ENCODE results near the gene LGALS7. TPM values are rescaled to one million over a fixed set of nuclear protein-coding genes. Genes with fewer than 3 reads are reported as not detected.
"Not testable (repeated sequence)": the region's sequence is repeated elsewhere in the genome, so short reads cannot be mapped to it uniquely, and the experiment has no call there.

Gene LGALS7
- polyA plus RNA-seq, 1 of the 3 experiments (the other 2 are of a cell fraction): not detected

DNA sequence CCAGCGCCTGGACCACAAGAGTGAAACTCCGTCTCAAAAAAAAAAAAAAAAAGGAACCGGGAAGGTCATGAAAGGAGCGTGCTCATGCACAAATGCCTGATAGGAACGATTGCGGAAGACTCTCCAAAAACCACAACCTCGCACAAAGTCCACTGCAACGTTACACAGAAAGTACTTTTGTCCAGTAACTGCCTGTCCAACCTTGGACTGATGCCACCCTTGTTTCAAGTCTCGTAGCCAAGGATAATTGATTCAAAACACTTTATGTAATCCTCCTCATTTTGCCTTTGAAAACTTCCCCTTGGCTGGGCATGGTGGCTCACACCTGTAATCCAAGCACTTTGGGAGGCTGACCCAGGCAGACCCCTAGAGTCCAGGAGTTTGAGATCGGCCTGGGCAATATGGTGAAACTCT, 13.7 kb downstream of the LGALS7 start (continued):
- TF ChIP-seq FOXM1 (IDR thresholded peaks at IDR 0.05; ENCODE audit: low read depth) (no peak), TCF12 (IDR thresholded peaks at IDR 0.05) (no peak), POLR2AphosphoS5 (IDR thresholded peaks at IDR 0.05; ENCODE audit: low read depth, low read length) (no peak), TAF1 (IDR thresholded peaks at IDR 0.05; ENCODE audit: borderline replicate concordance, low read depth, low read length) (no peak)

DNA sequence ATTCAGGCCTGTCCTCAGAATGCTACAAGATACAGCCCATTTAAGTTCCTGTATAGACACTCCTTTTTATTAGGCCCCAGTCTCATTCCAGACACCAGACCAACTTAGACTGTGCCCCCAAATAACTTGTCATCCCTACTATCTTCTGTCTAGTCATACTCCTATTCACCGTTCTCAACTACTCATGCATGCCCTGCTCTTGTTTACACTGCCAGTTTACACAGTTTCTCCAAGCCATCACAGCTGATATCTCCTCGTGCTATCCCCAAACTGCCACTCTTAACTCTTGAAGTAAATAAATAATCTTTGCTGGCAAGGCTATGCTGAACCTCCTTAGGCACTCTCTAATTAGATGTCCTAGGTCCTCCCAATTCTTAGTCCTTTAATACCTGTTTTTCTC, 19.1 kb downstream of the LGALS7 start:
- POLR2A ChIA-PET; H4K20me1 ChIP-seq (ENCODE audit: insufficient read depth); H3K4me3 ChIP-seq (ENCODE audit: low read depth in 2 of 2, low read length in 1 of 2); H2AFZ ChIP-seq (ENCODE audit: low read depth); H3K79me2 ChIP-seq (ENCODE audit: insufficient read depth); DNase-seq; H3K27me3 ChIP-seq (ENCODE audit: insufficient read depth); H3K36me3 ChIP-seq (replicated peaks in 1 of 2; ENCODE audit: control insufficient read depth in 1 of 2, insufficient read depth in 2 of 2, low read length in 1 of 2); H3K4me2 ChIP-seq; H3K27ac ChIP-seq (ENCODE audit: low read depth in 2 of 2, low read length in 1 of 2); H3F3A ChIP-seq (replicated peaks; ENCODE audit: insufficient read depth); H3K4me1 ChIP-seq (ENCODE audit: control insufficient read depth in 1 of 2, insufficient read depth in 2 of 2, low read depth in 1 of 2, low read length in 1 of 2); CTCF ChIA-PET; H3K9me3 ChIP-seq; H3K9ac ChIP-seq; H3K9me2 ChIP-seq: not testable (repeated sequence)
- WGBS (ENCODE audit: low lambda C conversion rate): 57% methylated on average over 2 of the region's 2 CpGs

DNA sequence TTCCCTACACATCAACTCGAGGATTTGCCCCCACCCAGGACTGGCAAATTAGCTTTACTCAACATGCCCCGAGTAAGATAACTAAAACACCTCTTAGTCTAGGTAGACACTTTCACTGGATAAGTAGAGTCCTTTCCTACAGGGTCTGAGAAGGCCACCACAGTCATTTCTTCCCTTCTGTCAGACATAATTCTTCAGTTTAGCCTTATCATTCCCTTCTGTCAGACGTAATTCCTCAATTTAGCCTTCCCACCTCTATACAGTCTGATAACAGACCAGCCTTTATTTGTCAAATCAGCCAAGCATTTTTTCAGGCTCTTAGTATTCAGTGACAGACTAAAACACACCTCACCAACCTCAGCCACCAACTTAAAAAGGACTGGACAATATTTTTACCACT, 19.5 kb downstream of the LGALS7 start:
- H3K27me3 ChIP-seq (ENCODE audit: insufficient read depth); H3K79me2 ChIP-seq (ENCODE audit: insufficient read depth); H3K9ac ChIP-seq; POLR2A ChIA-PET; H3K9me2 ChIP-seq; H3K4me2 ChIP-seq; CTCF ChIA-PET; H3K9me3 ChIP-seq; H3K27ac ChIP-seq (ENCODE audit: low read depth in 2 of 2, low read length in 1 of 2); H3K4me3 ChIP-seq (ENCODE audit: low read depth in 2 of 2, low read length in 1 of 2); H3F3A ChIP-seq (replicated peaks; ENCODE audit: insufficient read depth); DNase-seq; H3K36me3 ChIP-seq (replicated peaks in 1 of 2; ENCODE audit: control insufficient read depth in 1 of 2, insufficient read depth in 2 of 2, low read length in 1 of 2); H2AFZ ChIP-seq (ENCODE audit: low read depth); H3K4me1 ChIP-seq (ENCODE audit: control insufficient read depth in 1 of 2, insufficient read depth in 2 of 2, low read depth in 1 of 2, low read length in 1 of 2); H4K20me1 ChIP-seq (ENCODE audit: insufficient read depth): not testable (repeated sequence)
- WGBS (ENCODE audit: low lambda C conversion rate): 69% methylated on average over 3 of the region's 3 CpGs

DNA sequence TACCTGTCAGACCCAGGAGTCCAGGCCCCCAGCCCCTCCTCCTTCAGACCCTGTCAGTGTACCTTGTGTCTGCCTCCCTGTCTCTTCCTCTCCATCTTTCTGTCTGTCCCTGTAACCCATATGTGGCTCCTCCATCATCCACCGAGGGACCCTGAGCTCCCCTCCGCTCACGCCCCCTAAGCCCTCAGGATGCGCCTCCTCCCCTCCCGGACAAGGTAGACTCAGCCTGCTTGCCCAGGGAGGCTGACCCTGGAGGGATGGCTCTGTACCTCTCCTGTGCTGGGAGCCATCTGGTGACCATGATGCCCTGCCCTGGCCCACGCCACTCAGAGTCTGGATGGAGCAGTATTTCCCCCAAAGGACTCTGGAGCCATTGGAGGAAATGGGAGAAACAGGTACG, 28.0 kb downstream of the LGALS7 start:
- TF ChIP-seq, protein P1, sequence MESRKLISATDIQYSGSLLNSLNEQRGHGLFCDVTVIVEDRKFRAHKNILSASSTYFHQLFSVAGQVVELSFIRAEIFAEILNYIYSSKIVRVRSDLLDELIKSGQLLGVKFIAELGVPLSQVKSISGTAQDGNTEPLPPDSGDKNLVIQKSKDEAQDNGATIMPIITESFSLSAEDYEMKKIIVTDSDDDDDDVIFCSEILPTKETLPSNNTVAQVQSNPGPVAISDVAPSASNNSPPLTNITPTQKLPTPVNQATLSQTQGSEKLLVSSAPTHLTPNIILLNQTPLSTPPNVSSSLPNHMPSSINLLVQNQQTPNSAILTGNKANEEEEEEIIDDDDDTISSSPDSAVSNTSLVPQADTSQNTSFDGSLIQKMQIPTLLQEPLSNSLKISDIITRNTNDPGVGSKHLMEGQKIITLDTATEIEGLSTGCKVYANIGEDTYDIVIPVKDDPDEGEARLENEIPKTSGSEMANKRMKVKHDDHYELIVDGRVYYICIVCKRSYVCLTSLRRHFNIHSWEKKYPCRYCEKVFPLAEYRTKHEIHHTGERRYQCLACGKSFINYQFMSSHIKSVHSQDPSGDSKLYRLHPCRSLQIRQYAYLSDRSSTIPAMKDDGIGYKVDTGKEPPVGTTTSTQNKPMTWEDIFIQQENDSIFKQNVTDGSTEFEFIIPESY (IDR thresholded peaks at IDR 0.05; ENCODE audit: borderline replicate concordance, low read depth): no peak
- TF ChIP-seq TEAD4 (IDR thresholded peaks at IDR 0.05; ENCODE audit: borderline replicate concordance, insufficient read depth): no peak
- TF ChIP-seq, protein P2, sequence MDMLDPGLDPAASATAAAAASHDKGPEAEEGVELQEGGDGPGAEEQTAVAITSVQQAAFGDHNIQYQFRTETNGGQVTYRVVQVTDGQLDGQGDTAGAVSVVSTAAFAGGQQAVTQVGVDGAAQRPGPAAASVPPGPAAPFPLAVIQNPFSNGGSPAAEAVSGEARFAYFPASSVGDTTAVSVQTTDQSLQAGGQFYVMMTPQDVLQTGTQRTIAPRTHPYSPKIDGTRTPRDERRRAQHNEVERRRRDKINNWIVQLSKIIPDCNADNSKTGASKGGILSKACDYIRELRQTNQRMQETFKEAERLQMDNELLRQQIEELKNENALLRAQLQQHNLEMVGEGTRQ (IDR thresholded peaks at IDR 0.05; ENCODE audit: borderline replicate concordance, low read depth, low read length): no peak
- TF ChIP-seq NFIC (IDR thresholded peaks at IDR 0.05; ENCODE audit: borderline replicate concordance): no peak
- TF ChIP-seq EP300 (IDR thresholded peaks at IDR 0.05; ENCODE audit: borderline replicate concordance in 1 of 2, low read depth in 1 of 2, low read length in 1 of 2): no peak
- TF ChIP-seq CHD2 (IDR thresholded peaks at IDR 0.05; ENCODE audit: low read length, partially characterized antibody): no peak
- TF ChIP-seq, protein P3, sequence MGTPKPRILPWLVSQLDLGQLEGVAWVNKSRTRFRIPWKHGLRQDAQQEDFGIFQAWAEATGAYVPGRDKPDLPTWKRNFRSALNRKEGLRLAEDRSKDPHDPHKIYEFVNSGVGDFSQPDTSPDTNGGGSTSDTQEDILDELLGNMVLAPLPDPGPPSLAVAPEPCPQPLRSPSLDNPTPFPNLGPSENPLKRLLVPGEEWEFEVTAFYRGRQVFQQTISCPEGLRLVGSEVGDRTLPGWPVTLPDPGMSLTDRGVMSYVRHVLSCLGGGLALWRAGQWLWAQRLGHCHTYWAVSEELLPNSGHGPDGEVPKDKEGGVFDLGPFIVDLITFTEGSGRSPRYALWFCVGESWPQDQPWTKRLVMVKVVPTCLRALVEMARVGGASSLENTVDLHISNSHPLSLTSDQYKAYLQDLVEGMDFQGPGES (IDR thresholded peaks at IDR 0.05; ENCODE audit: low read depth, low read length): no peak
- TF ChIP-seq, protein P4, sequence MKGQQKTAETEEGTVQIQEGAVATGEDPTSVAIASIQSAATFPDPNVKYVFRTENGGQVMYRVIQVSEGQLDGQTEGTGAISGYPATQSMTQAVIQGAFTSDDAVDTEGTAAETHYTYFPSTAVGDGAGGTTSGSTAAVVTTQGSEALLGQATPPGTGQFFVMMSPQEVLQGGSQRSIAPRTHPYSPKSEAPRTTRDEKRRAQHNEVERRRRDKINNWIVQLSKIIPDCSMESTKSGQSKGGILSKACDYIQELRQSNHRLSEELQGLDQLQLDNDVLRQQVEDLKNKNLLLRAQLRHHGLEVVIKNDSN (IDR thresholded peaks at IDR 0.05; ENCODE audit: borderline replicate concordance, low read depth): no peak
- no peak for TF ChIP-seq FOSL2 (IDR thresholded peaks at IDR 0.05; ENCODE audit: borderline replicate concordance, low read depth)
- Histone ChIP-seq H3K4me3 (ENCODE audit: low read depth in 2 of 2, low read length in 1 of 2) (no peak overlapping the region), H3K9ac (no peak overlapping the region), H3K36me3 (replicated peaks in 1 of 2; ENCODE audit: control insufficient read depth in 1 of 2, insufficient read depth in 2 of 2, low read length in 1 of 2) (no peaks in the 10 kb centered on the region), H3K79me2 (ENCODE audit: insufficient read depth) (no peaks in the 10 kb centered on the region), H3K9me2 (no peaks in the 10 kb centered on the region), H3K4me1 (ENCODE audit: control insufficient read depth in 1 of 2, insufficient read depth in 2 of 2, low read depth in 1 of 2, low read length in 1 of 2) (no peaks in the 10 kb centered on the region), H4K20me1 (ENCODE audit: insufficient read depth) (no peaks in the 10 kb centered on the region), H3K4me2 (no peak overlapping the region), H3F3A (replicated peaks; ENCODE audit: insufficient read depth) (no peaks in the 10 kb centered on the region), H3K27me3 (ENCODE audit: insufficient read depth) (no peaks in the 10 kb centered on the region), H3K27ac (ENCODE audit: low read depth in 2 of 2, low read length in 1 of 2) (no peak overlapping the region), H3K9me3 (no peaks in the 10 kb centered on the region), H2AFZ (ENCODE audit: low read depth) (no peak overlapping the region)
- ChIA-PET POLR2A (no interaction called here), CTCF (no interaction called here)
- WGBS (ENCODE audit: low lambda C conversion rate): 85% methylated on average over 6 of the region's 7 CpGs
- DNase-seq: peak; percentile 24

All from SK-N-SH (cell line).